Mesothelial cell of epicardium (in vitro differentiated cells): ENCODE measurements around the gene CSTA. TPM values are rescaled to one million over a fixed set of nuclear protein-coding genes. Genes with fewer than 3 reads are reported as not detected.

ENCODE experiments used
- DNase-seq, 2 experiments: peaks; one replicate each; pipeline ENCODE4 v3.0.0; 2021; ENCODE audit warnings: low spot score in 2 of 2; ENCODE audit not compliant: unreplicated experiment in 2 of 2
- H3K27ac Mint-ChIP-seq: 2 replicates; pipeline ENCODE4 v1.8.0; 2021; ENCODE audit warnings: mixed read lengths
- H3K27me3 Mint-ChIP-seq: 2 replicates; pipeline ENCODE4 v1.8.0; 2021; ENCODE audit warnings: low read depth, mixed read lengths
- H3K36me3 Mint-ChIP-seq: 2 replicates; pipeline ENCODE4 v1.8.0; 2021; ENCODE audit warnings: mixed read lengths
- H3K4me1 Mint-ChIP-seq: 2 replicates; pipeline ENCODE4 v1.8.0; 2021; ENCODE audit warnings: mixed read lengths
- H3K4me3 Mint-ChIP-seq: 2 replicates; pipeline ENCODE4 v1.8.0; 2021; ENCODE audit warnings: mild to moderate bottlenecking, moderate library complexity, mixed read lengths
- H3K9me3 Mint-ChIP-seq: 2 replicates; pipeline ENCODE4 v1.8.0; 2021; ENCODE audit warnings: mixed read lengths
- CTCF ChIP-seq: fragments of 200-600 bp; sonication (generic); IDR thresholded peaks from one replicate; pipeline ENCODE4 v1.5.0; 2021; ENCODE audit warnings: antibody characterized with exemption; ENCODE audit not compliant: unreplicated experiment
- total RNA-seq: library from RNA; stranded (reverse); gene quantifications from 3 replicates; pipeline ENCODE4 v1.2.1, GENCODE V29; 2021

Gene CSTA
- total RNA-seq, 1 donor from 2014 or later: not detected

DNA sequence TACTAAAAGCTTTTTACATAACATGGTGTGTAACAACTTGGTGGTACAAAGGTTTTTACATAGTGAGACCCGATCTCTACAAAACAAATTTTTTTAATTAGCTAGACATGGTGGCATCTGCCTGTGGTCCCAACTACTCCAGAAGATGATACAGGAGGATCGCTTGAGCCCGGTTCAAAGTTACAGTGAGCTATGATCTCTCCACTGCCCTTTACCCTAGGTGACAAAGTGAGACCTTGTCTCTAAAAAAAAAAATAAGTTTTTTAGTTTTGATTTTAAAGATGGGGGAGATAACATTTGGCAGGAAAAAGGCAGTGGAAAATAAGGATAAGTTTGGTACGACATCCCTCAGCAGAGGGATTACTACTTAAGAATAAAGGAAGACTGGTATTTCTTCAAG, 64.8 kb downstream of the CSTA start:
- H3K9me3 Mint-ChIP-seq: no peaks in the 10 kb centered on the region
- no peak for DNase-seq
- H3K27me3 Mint-ChIP-seq: no peaks in the 10 kb centered on the region
- no peak overlapping the region for H3K27ac Mint-ChIP-seq
- TF ChIP-seq CTCF: no peak
- no peak overlapping the region for H3K4me3 Mint-ChIP-seq
- H3K36me3 Mint-ChIP-seq: peaks cover 11% of the 10 kb centered on the region
- H3K4me1 Mint-ChIP-seq: peaks cover 30% of the 10 kb centered on the region

DNA sequence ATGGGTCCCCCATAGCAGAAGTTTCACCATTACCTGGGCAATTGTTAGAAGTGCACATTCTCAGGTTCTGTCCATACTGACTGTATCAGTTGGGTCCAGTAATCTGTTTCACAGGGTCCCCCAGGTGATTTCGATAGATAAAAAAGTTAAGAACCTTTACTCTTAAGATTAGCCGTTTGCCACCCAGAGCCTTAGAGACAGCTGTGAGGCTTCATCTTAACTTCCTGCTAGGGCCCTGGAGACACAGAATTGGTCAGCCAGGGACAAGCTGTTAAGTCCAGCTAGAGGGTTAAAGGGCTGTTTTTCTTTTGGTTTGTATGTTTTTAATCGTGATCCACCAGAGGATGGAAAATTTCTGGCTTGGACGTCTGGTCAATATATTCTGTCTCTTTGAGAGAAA, 65.6 kb downstream of the CSTA start:
- peaks cover 11% of the 10 kb centered on the region for H3K36me3 Mint-ChIP-seq
- H3K27me3 Mint-ChIP-seq: no peaks in the 10 kb centered on the region
- peaks cover 29% of the 10 kb centered on the region for H3K4me1 Mint-ChIP-seq
- H3K27ac Mint-ChIP-seq: no peak overlapping the region
- H3K4me3 Mint-ChIP-seq: no peak overlapping the region
- no peaks in the 10 kb centered on the region for H3K9me3 Mint-ChIP-seq
- no peak for TF ChIP-seq CTCF
- DNase-seq: no peak

Other genes with a start within 250 kb of the CSTA start
- gene CASR, start 141.6 kb upstream of the CSTA start, total RNA-seq: 0.02 TPM in 2 of 3 replicates, not detected in the other
- 28.6 to 34.0 TPM (median 29.8 TPM) in 3 replicates for gene MIX23, start 58.0 kb downstream of the CSTA start, total RNA-seq
- gene FAM162A, start 58.9 kb downstream of the CSTA start, total RNA-seq: 50.8 to 52.8 TPM (median 51.2 TPM) in 3 replicates
- gene WDR5B, start 90.8 kb downstream of the CSTA start, total RNA-seq: 5.7 to 6.2 TPM (median 6.1 TPM) in 3 replicates
- gene KPNA1, start 189.7 kb downstream of the CSTA start, total RNA-seq: 63.4 to 66.3 TPM (median 65.6 TPM) in 3 replicates
- gene PARP9, start 239.1 kb downstream of the CSTA start, total RNA-seq: 27.3 to 32.5 TPM (median 30.0 TPM) in 3 replicates
- gene DTX3L, start 239.1 kb downstream of the CSTA start, total RNA-seq: 28.1 to 32.5 TPM (median 30.3 TPM) in 3 replicates